T-cell (primary cell): Measurements from ENCODE around the gene GRID1. TPM values are rescaled to one million over a fixed set of nuclear protein-coding genes. Genes with fewer than 3 reads are reported as not detected.

Experiments used
- ATAC-seq, 4 experiments: fragments of 200-7000 bp in 3 of 4; fragments of 150-1000 bp in 1 of 4; cut with Tn5 transposase; replicated peaks in 1 of 4; 1 replicate in 3 of 4; 2 replicates in 1 of 4; pipeline ENCODE4 v1.10.0; 2021; ENCODE audit warnings: moderate library complexity in 3 of 4, mild to moderate bottlenecking in 2 of 4, moderate number of reproducible peaks in 1 of 4
- CTCF ChIA-PET, 2 donors: fragments of 300-600 bp; sonication (Branson Sonifier 250); formaldehyde crosslinking; loops; one replicate each; lab custom pipeline; 2022; ENCODE audit warnings: antibody characterized with exemption in 2 of 2; lab: Charles Lee
- POLR2A ChIA-PET, 2 donors: fragments of 300-600 bp; sonication (Branson Sonifier 250); formaldehyde crosslinking; loops; one replicate each; lab custom pipeline; 2022; ENCODE audit warnings: antibody characterized with exemption in 2 of 2; lab: Charles Lee
- DNase-seq, 35 experiments: peaks; one replicate each; pipeline versions ENCODE4 v3.0.0 to v3.0.0-alpha.2; 2013 to 2023
- H3K27ac ChIP-seq: one replicate; pipeline ENCODE4 v1.5.1; 2013; ENCODE audit warnings: low read length
- H3K27me3 ChIP-seq, 2 experiments: replicated peaks in 1 of 2; 1 replicate in 1 of 2; 2 replicates in 1 of 2; pipeline versions ENCODE4 v1.6.1 to v1.7.0; 2013; ENCODE audit warnings: low read length in 1 of 2, mixed read lengths in 1 of 2; ENCODE audit not compliant: control insufficient read depth in 2 of 2, insufficient read depth in 2 of 2; ENCODE audit errors: extremely low read depth in 1 of 2
- H3K36me3 ChIP-seq, 2 donors: 1 replicate in 1 of 2; 2 replicates in 1 of 2; pipeline versions ENCODE4 v1.6.1 to v1.7.0; 2013; ENCODE audit warnings: low read length in 1 of 2; ENCODE audit not compliant: control insufficient read depth in 2 of 2, insufficient read depth in 1 of 2; ENCODE audit errors: extremely low read depth in 1 of 2
- H3K4me1 ChIP-seq, 2 experiments: 1 replicate in 1 of 2; 2 replicates in 1 of 2; pipeline versions ENCODE4 v1.6.1 to v1.7.0; 2013; ENCODE audit warnings: low read length in 2 of 2, mixed read lengths in 1 of 2; ENCODE audit not compliant: insufficient read depth in 2 of 2, control insufficient read depth in 1 of 2; ENCODE audit errors: extremely low read depth in 1 of 2
- H3K4me3 ChIP-seq, 2 donors: 1 replicate in 1 of 2; 2 replicates in 1 of 2; pipeline versions ENCODE4 v1.5.1 to v1.7.0; 2013; ENCODE audit warnings: mild to moderate bottlenecking in 2 of 2, low read length in 1 of 2, moderate library complexity in 1 of 2; ENCODE audit not compliant: control insufficient read depth in 1 of 2; ENCODE audit errors: extremely low read depth in 1 of 2
- H3K9me3 ChIP-seq: 2 replicates; pipeline ENCODE4 v1.7.0; 2013
- H3K27ac Mint-ChIP-seq, 2 donors: one replicate each; pipeline ENCODE4 v1.8.0; 2020 to 2021; ENCODE audit warnings: mild to moderate bottlenecking in 2 of 2, mixed read lengths in 2 of 2
- H3K27me3 Mint-ChIP-seq, 2 donors: one replicate each; pipeline ENCODE4 v1.8.0; 2021 to 2022; ENCODE audit warnings: mixed read lengths in 2 of 2
- H3K36me3 Mint-ChIP-seq: one replicate; pipeline ENCODE4 v1.8.0; 2021; ENCODE audit warnings: mixed read lengths
- H3K4me1 Mint-ChIP-seq, 3 donors: one replicate each; pipeline ENCODE4 v1.8.0; 2020 to 2022; ENCODE audit warnings: mixed read lengths in 3 of 3, mild to moderate bottlenecking in 1 of 3
- H3K4me3 Mint-ChIP-seq, 3 donors: one replicate each; pipeline ENCODE4 v1.8.0; 2020 to 2022; ENCODE audit warnings: mild to moderate bottlenecking in 3 of 3, mixed read lengths in 3 of 3, moderate library complexity in 3 of 3
- H3K9me3 Mint-ChIP-seq, 3 donors: one replicate each; pipeline ENCODE4 v1.8.0; 2020 to 2022; ENCODE audit warnings: mixed read lengths in 3 of 3
- WGBS: methylation state at CpG from one replicate; pipeline ENCODE4 v1.1.5; 2013; ENCODE audit warnings: missing lambda C conversion rate; ENCODE audit not compliant: insufficient coverage; 5-methylcytosine and 5-hydroxymethylcytosine counted together
- total RNA-seq, 35 experiments: library from RNA in 6 of 35; stranded (reverse) in 6 of 35; fragments of 120-200 nt in 1 of 35; gene quantifications; one replicate each; pipeline versions ENCODE4 v1.2.1 to v1.2.4 and lab custom pipeline; 2013 to 2026

Gene GRID1
- total RNA-seq, 5 donors from 2014 or later (not counting 1 experiment from before 2014, with no cell fraction given): 0.68 TPM; not detected in 4

DNA sequence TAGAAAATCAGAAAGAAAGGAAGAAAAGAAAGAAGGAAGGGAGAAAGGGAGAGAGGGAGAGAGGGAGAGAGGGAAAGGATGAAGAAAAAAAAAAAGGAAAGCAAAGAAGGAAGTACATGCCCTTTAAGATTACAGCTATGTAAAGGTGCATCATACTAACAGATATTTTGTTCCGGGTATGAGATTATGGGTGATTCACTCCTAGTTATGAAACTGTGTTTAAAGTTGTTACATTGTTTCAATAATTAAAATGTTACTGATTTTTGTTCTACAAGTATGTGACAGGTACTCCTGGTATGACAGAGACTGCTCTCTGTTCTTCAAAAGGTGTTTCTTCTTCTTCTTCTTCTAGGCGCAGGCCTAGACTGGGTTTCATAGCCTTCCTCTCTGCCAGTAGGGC, 808.9 kb downstream of the GRID1 start:
- H3K4me1 Mint-ChIP-seq: no peaks in the 10 kb centered on the region
- Histone ChIP-seq H3K9me3 (no peaks in the 10 kb centered on the region), H3K4me3 (no peak overlapping the region), H3K4me1 (no peaks in the 10 kb centered on the region), H3K27ac (no peak overlapping the region), H3K27me3 (no peaks in the 10 kb centered on the region), H3K36me3 (no peaks in the 10 kb centered on the region)
- no peak overlapping the region for H3K27ac Mint-ChIP-seq
- H3K9me3 Mint-ChIP-seq: no peaks in the 10 kb centered on the region
- ChIA-PET CTCF (no interaction called here), POLR2A (no interaction called here)
- no peaks in the 10 kb centered on the region for H3K27me3 Mint-ChIP-seq
- no peaks in the 10 kb centered on the region for H3K36me3 Mint-ChIP-seq
- DNase-seq (no peak), ATAC-seq (no peak)
- no CpG with 5 or more reads among the region's 2 CpGs for WGBS
- H3K4me3 Mint-ChIP-seq: no peak overlapping the region

GRCh38 chr10:85557077-85557476, 809.5 kb downstream of the GRID1 start:
- CTCF ChIA-PET: no interaction called here
- ATAC-seq: no peak
- H3K4me1 Mint-ChIP-seq: no peaks in the 10 kb centered on the region
- POLR2A ChIA-PET: no interaction called here
- H3K27me3 ChIP-seq: no peaks in the 10 kb centered on the region
- H3K27ac Mint-ChIP-seq: no peak overlapping the region
- H3K4me3 Mint-ChIP-seq: no peak overlapping the region
- H3K27me3 Mint-ChIP-seq: no peaks in the 10 kb centered on the region
- no peaks in the 10 kb centered on the region for H3K36me3 Mint-ChIP-seq
- H3K4me1 ChIP-seq: no peaks in the 10 kb centered on the region
- 80% methylated on average over 2 of the region's 2 CpGs for WGBS
- DNase-seq: no peak
- no peak overlapping the region for H3K27ac ChIP-seq
- no peak overlapping the region for H3K4me3 ChIP-seq
- H3K9me3 ChIP-seq: no peaks in the 10 kb centered on the region
- H3K9me3 Mint-ChIP-seq: no peaks in the 10 kb centered on the region
- H3K36me3 ChIP-seq: no peaks in the 10 kb centered on the region

Other genes starting within 250 kb of the GRID1 start
- 10 to 100 TPM; 43.2 to 46.5 (median 44.8) TPM for gene WAPL, start 155.0 kb upstream of the GRID1 start, total RNA-seq